WI38 (cell line): ENCODE data around the gene SMYD3.

Experiments
- H3K4me3 ChIP-seq: 2 replicates; pipeline ENCODE4 v1.5.1; 2011; ENCODE audit warnings: low read depth, mild to moderate bottlenecking, control low read depth, low read length
- CTCF ChIP-seq: IDR thresholded peaks from 2 replicates; pipeline ENCODE4 v1.5.1; 2012; ENCODE audit warnings: low read depth, mild to moderate bottlenecking, control low read depth, low read length

Gene SMYD3

GRCh38 chr1:246212013-246212412 lies 295.1 kb downstream of the SMYD3 start:
- H3K4me3 ChIP-seq, result no peak overlapping the region
- TF ChIP-seq CTCF, result no peak

- H3K4me3 ChIP-seq, result no peak overlapping the region
- TF ChIP-seq CTCF, result no peak
Measured at GRCh38 chr1:246210756-246211155, 296.3 kb downstream of the SMYD3 start.

GRCh38 chr1:246208105-246208504 lies 299.0 kb downstream of the SMYD3 start:
- TF ChIP-seq CTCF, result no peak
- H3K4me3 ChIP-seq, result no peak overlapping the region

GRCh38 chr1:246203180-246203579 lies 303.9 kb downstream of the SMYD3 start:
- no peak overlapping the region for H3K4me3 ChIP-seq
- TF ChIP-seq CTCF, result no peak

- H3K4me3 ChIP-seq, result no peak overlapping the region
- no peak for TF ChIP-seq CTCF
Measured at GRCh38 chr1:246200738-246201137, 306.3 kb downstream of the SMYD3 start.

GRCh38 chr1:246200225-246200624 lies 306.9 kb downstream of the SMYD3 start:
- TF ChIP-seq CTCF, result no peak
- H3K4me3 ChIP-seq, result no peak overlapping the region

- H3K4me3 ChIP-seq, result no peak overlapping the region
- TF ChIP-seq CTCF, result no peak
Measured at GRCh38 chr1:246199086-246199645, 307.9 kb downstream of the SMYD3 start.
